Measurements from ENCODE around the gene SF3B1.

SF3B1 gene

GRCh38 chr2:197435598-197436420, 981 bp upstream of the SF3B1 start:
- in situ Hi-C loops (cut with MboI; ENCODE audit: low sequenced_read_pairs) = loop anchor here (25.0 kb wide), 1 partner anchor 276 kb away; the partner anchor contains the start of gene MARS2

GRCh38 chr2:197433780-197434438, 919 bp downstream of the SF3B1 start:
- in situ Hi-C loops (cut with MboI; ENCODE audit: low sequenced_read_pairs) = loop anchor here (25.0 kb wide), 1 partner anchor 278 kb away; the partner anchor contains the start of gene MARS2

GRCh38 chr2:197432527-197432926, 2.3 kb downstream of the SF3B1 start:
- in situ Hi-C loops (cut with MboI; ENCODE audit: low sequenced_read_pairs) = loop anchor here (25.0 kb wide), 1 partner anchor 280 kb away; the partner anchor contains the start of gene MARS2

GRCh38 chr2:197431858-197432257, 3.0 kb downstream of the SF3B1 start:
- in situ Hi-C loops (cut with MboI; ENCODE audit: low sequenced_read_pairs) = loop anchor here (25.0 kb wide), 1 partner anchor 280 kb away; the partner anchor contains the start of gene MARS2

- in situ Hi-C loops (cut with MboI; ENCODE audit: low sequenced_read_pairs) = loop anchor here (25.0 kb wide), 1 partner anchor 284 kb away; the partner anchor contains the start of gene MARS2
Measured at GRCh38 chr2:197427986-197428385, 6.8 kb downstream of the SF3B1 start.

- in situ Hi-C loops (cut with MboI; ENCODE audit: low sequenced_read_pairs) = loop anchor here (25.0 kb wide), 1 partner anchor 285 kb away; the partner anchor contains the start of gene MARS2
Measured at GRCh38 chr2:197426723-197427603, 7.9 kb downstream of the SF3B1 start.

GRCh38 chr2:197425550-197425949, 9.3 kb downstream of the SF3B1 start:
- in situ Hi-C loops (cut with MboI; ENCODE audit: low sequenced_read_pairs) = loop anchor here (25.0 kb wide), 1 partner anchor 287 kb away; the partner anchor contains the start of gene MARS2

GRCh38 chr2:197423307-197423706, 11.5 kb downstream of the SF3B1 start:
- in situ Hi-C loops (cut with MboI; ENCODE audit: low sequenced_read_pairs) = loop anchor here (25.0 kb wide), 1 partner anchor 636 kb away; the partner anchor contains the start of gene GTF3C3

- in situ Hi-C loops (cut with MboI; ENCODE audit: low sequenced_read_pairs) = loop anchor here (25.0 kb wide), 1 partner anchor 632 kb away; the partner anchor contains the start of gene GTF3C3
Measured at GRCh38 chr2:197419438-197419837, 15.4 kb downstream of the SF3B1 start.

GRCh38 chr2:197416268-197416667, 18.6 kb downstream of the SF3B1 start:
- in situ Hi-C loops (cut with MboI; ENCODE audit: low sequenced_read_pairs) = loop anchor here (25.0 kb wide), 1 partner anchor 629 kb away; the partner anchor contains the start of gene GTF3C3

- in situ Hi-C loops (cut with MboI; ENCODE audit: low sequenced_read_pairs) = loop anchor here (25.0 kb wide), 1 partner anchor 627 kb away; the partner anchor contains the start of gene GTF3C3
Measured at GRCh38 chr2:197414515-197414914, 20.3 kb downstream of the SF3B1 start.

GRCh38 chr2:197414039-197414438, 20.8 kb downstream of the SF3B1 start:
- in situ Hi-C loops (cut with MboI; ENCODE audit: low sequenced_read_pairs) = loop anchor here (25.0 kb wide), 1 partner anchor 627 kb away; the partner anchor contains the start of gene GTF3C3

- in situ Hi-C loops (cut with MboI; ENCODE audit: low sequenced_read_pairs) = loop anchor here (25.0 kb wide), 1 partner anchor 618 kb away; the partner anchor contains the start of gene GTF3C3
Measured at GRCh38 chr2:197405582-197405981, 29.2 kb downstream of the SF3B1 start.

GRCh38 chr2:197399887-197400540, 34.8 kb downstream of the SF3B1 start:
- in situ Hi-C loops (cut with MboI; ENCODE audit: low sequenced_read_pairs) = loop anchor here (25.0 kb wide), 1 partner anchor 613 kb away; the partner anchor contains the start of gene GTF3C3

- in situ Hi-C loops (cut with MboI; ENCODE audit: low sequenced_read_pairs) = no loop called here
Measured at GRCh38 chr2:197398913-197399312, 35.9 kb downstream of the SF3B1 start.

GRCh38 chr2:197391220-197391717, 43.6 kb downstream of the SF3B1 start:
- in situ Hi-C loops (cut with MboI; ENCODE audit: low sequenced_read_pairs) = no loop called here

GRCh38 chr2:197388866-197389587, 45.8 kb downstream of the SF3B1 start:
- in situ Hi-C loops (cut with MboI; ENCODE audit: low sequenced_read_pairs) = no loop called here

- in situ Hi-C loops (cut with MboI; ENCODE audit: low sequenced_read_pairs) = no loop called here
Measured at GRCh38 chr2:197387179-197387578, 47.6 kb downstream of the SF3B1 start.

- in situ Hi-C loops (cut with MboI; ENCODE audit: low sequenced_read_pairs) = no loop called here
Measured at GRCh38 chr2:197386242-197386641, 48.6 kb downstream of the SF3B1 start.
